CD4-positive, alpha-beta T cell treated with Interleukin-15 for 1 hour (primary cell): ENCODE measurements around the gene NPDC1.
"Not testable (repeated sequence)": the region's sequence is repeated elsewhere in the genome, so short reads cannot be mapped to it uniquely, and the experiment has no call there.

ENCODE experiments used
- DNase-seq: peaks from one replicate; pipeline ENCODE4 v3.0.0-alpha.2; 2020

Gene NPDC1

GRCh38 chr9:137009217-137009616, 36.8 kb downstream of the NPDC1 start:
- DNase-seq = no peak

GRCh38 chr9:137008312-137008711, 37.7 kb downstream of the NPDC1 start:
- DNase-seq = no peak

- no peak for DNase-seq
These were observed 38.1 kb downstream of the NPDC1 start for GRCh38 chr9:137007816-137008270.

GRCh38 chr9:137007108-137007815, 38.7 kb downstream of the NPDC1 start:
- no peak for DNase-seq

GRCh38 chr9:137006116-137007003, 39.6 kb downstream of the NPDC1 start:
- DNase-seq = no peak

GRCh38 chr9:137004285-137004684, 41.7 kb downstream of the NPDC1 start:
- not testable (repeated sequence) for DNase-seq

- no peak for DNase-seq
These were observed 43.3 kb downstream of the NPDC1 start for GRCh38 chr9:137002646-137003041.

- no peak for DNase-seq
These were observed 43.9 kb downstream of the NPDC1 start for GRCh38 chr9:137001857-137002645.

- DNase-seq = no peak
These were observed 45.6 kb downstream of the NPDC1 start for GRCh38 chr9:137000177-137000930.

GRCh38 chr9:136997830-136998234, 48.1 kb downstream of the NPDC1 start:
- peak; percentile 54 for DNase-seq

GRCh38 chr9:136997371-136997770, 48.6 kb downstream of the NPDC1 start:
- no peak for DNase-seq

- DNase-seq = peak; percentile 64
These were observed 49.4 kb downstream of the NPDC1 start, which contains the start of gene CLIC3 for GRCh38 chr9:136996361-136997292. TSS of gene CLIC3 (minus strand) at chr9:136996568. CDS start at chr9:136996543, 25 bp downstream.

GRCh38 chr9:136995772-136996311, 50.1 kb downstream of the NPDC1 start:
- no peak for DNase-seq

GRCh38 chr9:136995362-136995761, 50.6 kb downstream of the NPDC1 start:
- no peak for DNase-seq

- DNase-seq = no peak
These were observed 51.1 kb downstream of the NPDC1 start for GRCh38 chr9:136994888-136995230.

- DNase-seq = no peak
These were observed 51.6 kb downstream of the NPDC1 start for GRCh38 chr9:136994180-136994887.

- DNase-seq = no peak
These were observed 53.1 kb downstream of the NPDC1 start for GRCh38 chr9:136992819-136993369.

GRCh38 chr9:136991993-136992818, 53.8 kb downstream of the NPDC1 start, which contains the start of gene PAXX:
TSS of gene PAXX (plus strand) at chr9:136992422. CDS start at chr9:136992444, 22 bp downstream.
- peak; percentile 93 for DNase-seq
